Stimulated activated CD8-positive, alpha-beta memory T cell treated with anti-CD3 and anti-CD28 coated beads, Interleukin-7, amount 100 ng/mL, for 1 hour (primary cell): ENCODE results near the gene DYNC1LI2.
"Not testable (repeated sequence)": the region's sequence is repeated elsewhere in the genome, so short reads cannot be mapped to it uniquely, and the experiment has no call there.

ENCODE experiments used
- DNase-seq, 2 donors: peaks; one replicate each; pipeline ENCODE4 v3.0.0-alpha.2; 2020; ENCODE audit warnings: low read depth in 2 of 2

Gene DYNC1LI2

DNA sequence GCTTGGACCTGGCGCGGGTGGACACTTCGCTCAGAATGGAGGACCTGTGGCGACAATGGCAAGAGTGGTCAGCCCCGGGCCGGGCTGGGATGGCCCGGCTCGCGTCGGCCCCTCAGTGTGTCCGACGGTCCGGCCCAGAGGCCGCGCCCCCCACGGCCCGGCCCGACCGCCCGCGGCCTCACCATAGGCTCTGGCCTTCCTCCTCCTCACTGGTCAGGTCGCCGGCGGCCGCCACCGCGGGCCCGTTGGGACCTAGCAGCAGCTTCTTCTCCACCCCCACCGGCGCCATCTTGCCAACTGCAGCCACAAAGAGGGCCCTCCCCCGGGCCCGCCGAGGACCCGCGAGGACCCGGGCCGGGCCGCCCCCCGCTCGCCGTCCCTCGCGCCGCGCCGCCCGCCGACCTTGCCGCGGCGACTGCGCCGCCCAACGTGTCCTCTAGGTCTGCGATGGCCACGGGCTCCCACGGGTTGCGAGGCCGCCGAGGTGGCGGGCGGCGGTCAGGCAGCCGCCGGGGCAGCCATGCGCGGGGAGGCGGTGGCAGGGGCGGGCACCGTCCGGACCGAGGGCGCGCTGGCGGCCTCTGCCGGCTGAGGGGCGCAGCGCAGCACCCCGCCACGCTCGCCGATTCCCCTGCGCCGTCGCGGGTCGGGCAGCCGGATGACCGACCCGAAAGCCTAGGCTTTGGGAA is at the start of gene DYNC1LI2:
Gene DYNC1LI2 (minus strand): TSS at position 307 of the 689 bp plus-strand sequence. CDS start 18 bp downstream, at position 289.
- peak; percentile 49 to 65 for DNase-seq

- DNase-seq: no peak
Observed at GRCh38 chr16:66800856-66801255, 49.4 kb upstream of the DYNC1LI2 start.

GRCh38 chr16:66798161-66798560 is 46.8 kb upstream of the DYNC1LI2 start:
- DNase-seq: no peak

GRCh38 chr16:66793984-66794383 is 42.6 kb upstream of the DYNC1LI2 start:
- not testable (repeated sequence) for DNase-seq

DNA sequence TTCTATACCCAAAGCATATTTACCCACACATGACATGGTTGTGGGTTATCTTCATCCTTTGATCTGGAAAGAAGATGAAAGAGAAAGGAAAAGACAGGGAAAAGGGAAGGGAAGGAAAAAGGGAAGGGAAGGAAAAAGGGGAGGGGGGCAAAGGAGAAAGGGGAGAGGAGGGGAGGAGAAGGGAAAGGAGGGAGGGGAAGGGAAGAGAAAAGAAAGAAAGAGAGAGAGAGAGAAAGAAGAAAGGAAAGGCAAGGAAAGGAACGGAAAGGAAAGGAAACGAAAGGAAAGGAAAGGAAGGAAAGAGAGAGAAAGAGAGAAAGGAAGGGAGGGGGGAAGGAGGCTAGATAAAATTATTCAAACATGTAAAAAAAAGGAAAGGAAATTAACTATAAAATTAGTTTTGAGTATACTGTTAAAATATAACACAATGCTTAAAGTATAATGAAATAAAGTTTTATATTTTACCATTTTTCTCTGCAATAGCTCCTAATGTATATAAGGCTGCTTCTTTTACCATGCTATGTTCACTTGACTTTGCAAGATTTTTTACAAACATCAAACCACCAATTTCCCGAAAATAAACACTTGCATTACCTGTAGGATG is 38.8 kb upstream of the DYNC1LI2 start:
- no peak for DNase-seq

DNA sequence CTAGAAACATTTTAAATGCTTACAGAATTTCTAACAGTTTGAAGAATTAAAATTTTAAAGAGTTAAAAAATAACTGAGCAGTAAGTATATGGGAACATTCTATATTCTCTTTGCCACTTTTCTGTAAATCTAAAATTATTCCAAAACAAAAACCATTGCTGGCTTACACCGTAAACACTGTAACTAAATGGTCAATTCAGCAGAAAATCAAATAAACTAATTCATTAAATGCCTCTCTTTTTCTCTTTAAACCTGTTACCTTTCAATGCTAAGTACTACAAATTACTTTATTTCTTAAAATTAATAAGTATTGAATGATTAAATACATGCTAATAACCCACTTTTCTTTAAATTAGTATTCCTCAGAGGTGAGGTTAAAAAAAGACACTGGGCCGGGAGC is 36.0 kb upstream of the DYNC1LI2 start:
- DNase-seq: no peak

- DNase-seq: no peak
Observed at GRCh38 chr16:66786551-66786950, 35.1 kb upstream of the DYNC1LI2 start.

DNA sequence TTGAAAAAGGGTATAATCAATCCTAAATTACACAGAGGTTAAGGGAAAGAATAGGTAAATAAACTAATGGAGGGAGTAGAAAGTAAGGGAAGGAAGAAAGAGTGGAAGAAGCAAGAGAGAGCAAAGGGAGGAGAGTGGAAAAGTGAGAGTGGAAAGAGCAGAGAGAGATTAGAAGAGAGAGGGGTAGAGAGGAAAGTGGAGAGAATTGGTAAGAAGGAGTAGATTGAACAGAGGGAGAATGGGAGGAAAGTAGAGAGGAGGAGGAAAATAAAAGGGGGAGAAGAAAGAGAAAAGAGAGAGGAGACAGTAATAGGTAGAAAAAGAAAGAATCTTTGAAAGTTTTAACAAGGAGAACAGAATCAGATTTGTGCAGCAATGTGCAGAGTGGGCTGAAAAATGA is 25.0 kb upstream of the DYNC1LI2 start:
- DNase-seq: no peak

GRCh38 chr16:66774981-66775380 is 23.6 kb upstream of the DYNC1LI2 start:
- no peak for DNase-seq

GRCh38 chr16:66758086-66758485 is 6.7 kb upstream of the DYNC1LI2 start:
- DNase-seq: no peak

DNA sequence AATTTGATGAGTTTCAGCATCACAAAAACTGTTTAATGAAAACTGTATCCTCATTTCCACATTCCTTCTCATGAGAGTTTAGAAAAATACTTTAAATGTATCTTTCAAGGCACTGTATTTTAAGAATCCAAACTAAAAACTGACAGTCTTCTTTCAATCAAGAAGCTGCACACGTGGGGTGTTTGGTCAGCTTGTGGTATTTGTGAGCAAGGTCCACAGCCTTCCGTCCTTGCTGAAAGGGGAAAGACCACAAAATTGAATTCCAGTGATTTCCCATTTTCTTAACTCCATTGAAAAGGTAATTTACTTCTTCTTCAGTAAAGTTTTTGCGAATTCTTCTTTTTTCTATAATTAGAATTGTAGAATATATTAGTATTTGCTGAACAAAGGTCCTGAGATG is 3.4 kb upstream of the DYNC1LI2 start:
- DNase-seq: no peak

DNA sequence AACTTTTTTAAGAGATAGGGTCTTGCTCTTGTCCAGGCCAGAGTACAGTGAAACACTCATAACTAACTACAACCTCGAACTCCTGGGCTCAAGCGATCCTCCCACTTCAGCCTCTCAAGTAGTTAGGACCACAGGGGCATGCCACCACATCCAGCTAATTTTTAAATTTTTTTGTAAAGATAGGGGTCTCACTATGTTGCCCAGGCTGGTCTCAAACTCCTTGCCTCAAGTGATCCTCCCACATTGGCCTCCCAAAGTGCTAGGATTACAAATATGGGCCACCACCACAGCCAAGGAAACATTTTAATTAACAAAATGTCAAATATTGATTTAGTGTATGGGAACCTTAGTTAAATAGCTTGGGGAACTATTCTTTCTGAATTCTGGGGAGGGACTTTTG is 2.8 kb upstream of the DYNC1LI2 start:
- DNase-seq: no peak

DNA sequence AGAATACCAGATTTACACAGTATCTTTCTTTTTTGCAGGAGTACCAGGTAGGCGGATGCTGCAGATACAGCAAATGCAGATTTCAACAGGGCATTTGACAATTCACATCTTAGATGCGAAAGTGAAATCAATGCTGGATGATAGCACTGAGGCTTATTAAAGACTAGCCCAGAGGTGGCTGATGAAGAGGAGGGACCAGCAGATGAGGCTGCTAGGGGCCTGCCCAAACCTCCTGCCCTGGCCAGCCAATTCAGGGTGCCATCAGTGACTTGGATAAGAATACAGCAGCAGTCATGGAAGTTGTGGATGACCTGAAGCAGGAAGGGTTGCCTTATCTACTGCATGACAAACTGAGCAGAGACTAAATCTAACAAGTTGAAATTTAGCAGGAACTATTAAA is 1.5 kb upstream of the DYNC1LI2 start:
- DNase-seq: no peak

GRCh38 chr16:66752379-66752778 is 970 bp upstream of the DYNC1LI2 start:
- no peak for DNase-seq

DNA sequence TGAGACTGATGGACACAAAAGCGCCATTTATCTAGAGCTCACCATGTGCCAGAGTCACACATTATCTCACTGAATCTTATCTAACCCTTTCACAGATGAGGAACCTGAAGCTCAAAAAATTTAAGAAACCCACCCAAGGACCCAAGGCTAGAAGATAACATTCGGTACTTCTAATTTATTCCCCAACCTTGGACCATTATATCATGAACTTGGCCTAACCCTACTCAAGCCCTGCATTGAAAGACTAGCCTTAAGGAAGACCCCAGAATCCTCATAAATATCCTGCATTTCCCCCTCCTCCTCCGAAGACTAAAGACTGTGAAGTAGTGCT is 548 bp upstream of the DYNC1LI2 start:
- no peak for DNase-seq

DNA sequence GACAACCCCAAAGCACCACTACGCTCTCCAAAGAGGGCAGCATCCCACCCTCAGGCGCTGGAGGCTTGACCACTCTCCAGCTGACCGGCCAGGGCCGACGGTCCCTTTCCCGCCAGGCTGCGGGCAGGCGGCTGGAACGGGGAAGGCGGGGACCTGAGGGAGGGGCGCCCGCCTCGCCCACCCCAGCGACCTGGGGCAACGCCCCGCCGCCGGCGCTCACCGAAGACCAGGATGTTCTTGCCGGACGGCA is 431 bp downstream of the DYNC1LI2 start:
- no peak for DNase-seq

- DNase-seq: no peak
Observed at GRCh38 chr16:66750279-66751052, 943 bp downstream of the DYNC1LI2 start.

DNA sequence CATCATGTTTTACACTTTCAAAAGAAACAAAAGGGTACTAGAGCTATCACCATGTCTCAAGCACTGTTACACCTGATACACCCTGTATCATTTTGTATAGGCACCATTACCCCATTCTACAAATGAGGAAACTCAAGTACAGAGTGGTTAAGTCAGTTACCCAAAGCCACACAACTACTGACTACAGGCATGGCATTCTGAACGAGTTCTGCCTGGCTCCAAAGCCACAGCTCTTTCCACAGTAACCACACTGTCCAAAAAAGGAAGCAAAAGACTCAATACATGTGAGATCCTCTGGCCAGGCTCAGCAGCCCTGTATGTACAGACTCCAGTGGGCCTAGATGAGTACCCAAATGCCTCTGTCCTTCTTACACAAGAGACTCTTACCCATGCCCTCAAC is 4.7 kb downstream of the DYNC1LI2 start:
- no peak for DNase-seq

GRCh38 chr16:66746048-66746447 is 5.4 kb downstream of the DYNC1LI2 start:
- DNase-seq: no peak

DNA sequence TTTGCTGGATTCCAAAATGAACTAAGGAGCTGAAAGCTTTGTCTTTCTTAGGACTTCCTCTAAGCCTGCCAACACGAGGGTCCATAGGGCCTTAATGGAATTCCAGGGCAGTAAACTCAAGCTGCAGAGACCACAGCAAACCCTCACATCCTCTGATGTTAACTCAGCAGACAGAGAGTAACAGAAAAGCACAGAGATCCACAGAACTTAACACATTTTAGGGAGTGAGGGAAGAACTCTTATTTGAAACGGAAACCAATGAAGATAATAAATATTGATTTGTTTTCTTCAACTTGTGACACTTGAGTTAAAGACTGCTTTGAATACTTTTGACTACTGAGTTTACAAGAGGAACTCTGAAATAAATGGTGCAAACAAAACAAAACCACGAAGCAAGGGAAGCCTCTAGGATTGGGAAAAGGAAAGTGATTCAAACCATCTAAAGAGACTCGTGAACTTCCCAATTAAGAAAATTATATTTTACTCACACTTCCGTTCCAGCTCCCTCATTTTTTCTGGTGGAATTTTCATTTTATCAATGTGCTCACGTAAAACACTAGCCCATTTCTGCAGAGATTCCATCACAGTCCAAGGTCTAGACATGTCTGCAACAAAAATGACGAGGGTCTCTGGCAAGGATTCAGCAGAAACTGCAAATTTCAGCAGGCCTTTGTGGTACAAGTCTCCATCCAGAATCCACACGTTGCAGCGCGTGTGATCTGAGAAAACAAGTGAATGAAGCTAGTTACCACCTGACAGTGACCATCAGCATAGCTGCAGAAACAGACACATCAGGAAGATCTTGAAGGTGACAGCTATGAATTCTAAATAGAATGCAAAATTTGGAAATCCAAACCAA is 9.2 kb downstream of the DYNC1LI2 start:
- no peak for DNase-seq

GRCh38 chr16:66741169-66741900 is 10.1 kb downstream of the DYNC1LI2 start:
- DNase-seq: no peak

DNA sequence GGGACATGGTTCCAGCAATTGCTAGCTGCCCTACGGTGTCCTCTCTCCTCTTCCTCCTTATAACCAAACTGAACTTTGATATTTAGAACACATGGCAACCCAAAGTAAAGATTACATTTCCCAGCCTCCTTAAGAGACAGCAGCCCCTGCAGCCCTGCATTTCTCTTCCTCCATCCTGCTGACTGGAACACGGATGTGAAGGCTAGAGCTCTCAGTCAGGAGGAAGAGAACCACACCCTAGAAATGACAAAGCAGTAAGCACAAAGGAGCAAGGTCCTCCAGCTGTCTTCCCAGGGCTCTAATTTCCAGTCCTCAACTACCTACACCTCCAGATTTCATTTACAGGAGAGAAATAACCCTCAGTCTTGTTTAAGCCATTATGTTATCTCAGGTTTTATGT is 10.9 kb downstream of the DYNC1LI2 start:
- DNase-seq: no peak
